SK-N-SH (cell line): ENCODE data around the gene SCO2. TPM values are rescaled to one million over a fixed set of nuclear protein-coding genes. Genes with fewer than 3 reads are reported as not detected.

Experiments used
- CTCF ChIA-PET: fragments of 300-600, 350-600 bp; formaldehyde crosslinking; extraction: SDS; loops from one replicate; lab custom pipeline; 2021; lab: Yijun Ruan, JAX
- POLR2A ChIA-PET: fragments of 350-600 bp; sonication (Branson Sonifier 250); formaldehyde crosslinking; extraction: SDS; loops from one replicate; lab custom pipeline; 2020; ENCODE audit warnings: antibody characterized with exemption, inconsistent platforms; lab: Yijun Ruan, JAX
- DNase-seq: peaks from one replicate; pipeline ENCODE4 v3.0.0; 2012
- H2AFZ ChIP-seq: fragments of 200-600 bp; sonication (generic); 2 replicates; pipeline ENCODE4 v1.8.1; 2016; ENCODE audit warnings: antibody characterized with exemption, mild to moderate bottlenecking, low read depth
- H3F3A ChIP-seq: fragments of 200-600 bp; sonication (generic); replicated peaks from 2 replicates; pipeline ENCODE3; 2016; ENCODE audit warnings: antibody characterized with exemption, mild to moderate bottlenecking; ENCODE audit not compliant: insufficient read depth
- H3K27ac ChIP-seq, 2 experiments: fragments of 200-500 bp in 1 of 2; fragments of 200-600 bp in 1 of 2; sonication (Bioruptor generic) in 1 of 2; sonication (generic), shearing (Covaris generic) in 1 of 2; 2 replicates each; pipeline versions ENCODE4 v1.5.1 to v1.6.1; 2014 to 2016; ENCODE audit warnings: low read depth in 2 of 2, inconsistent platforms in 1 of 2, low read length in 1 of 2, mild to moderate bottlenecking in 1 of 2, mixed read lengths in 1 of 2
- H3K27me3 ChIP-seq: fragments of 200-600 bp; sonication (generic), shearing (Covaris generic); 2 replicates; pipeline ENCODE4 v1.6.1; 2016; ENCODE audit warnings: mixed run types; ENCODE audit not compliant: insufficient read depth
- H3K36me3 ChIP-seq, 2 experiments: fragments of 200-500 bp in 1 of 2; fragments of 200-600 bp in 1 of 2; sonication (Bioruptor generic) in 1 of 2; sonication (generic) in 1 of 2; replicated peaks in 1 of 2; 2 replicates each; pipeline versions ENCODE3 to v1.5.1; 2014 to 2016; ENCODE audit warnings: low read length in 1 of 2, mild to moderate bottlenecking in 1 of 2; ENCODE audit not compliant: insufficient read depth in 2 of 2, control insufficient read depth in 1 of 2
- H3K4me1 ChIP-seq, 2 experiments: fragments of 200-500 bp in 1 of 2; fragments of 200-600 bp in 1 of 2; sonication (Bioruptor generic) in 1 of 2; sonication (generic), shearing (Covaris generic) in 1 of 2; 2 replicates each; pipeline versions ENCODE4 v1.5.1 to v1.6.1; 2014 to 2016; ENCODE audit warnings: low read depth in 1 of 2, low read length in 1 of 2, mixed run types in 1 of 2; ENCODE audit not compliant: insufficient read depth in 2 of 2, control insufficient read depth in 1 of 2
- H3K4me2 ChIP-seq: fragments of 200-600 bp; sonication (generic), shearing (Covaris generic); 2 replicates; pipeline ENCODE4 v1.6.1; 2017; ENCODE audit warnings: mixed run types
- H3K4me3 ChIP-seq, 2 experiments: fragments of 200-500 bp in 1 of 2; fragments of 200-600 bp in 1 of 2; sonication (Bioruptor generic) in 1 of 2; sonication (generic), shearing (Covaris generic) in 1 of 2; 2 replicates each; pipeline versions ENCODE4 v1.5.1 to v1.8.1; 2014 to 2016; ENCODE audit warnings: low read depth in 2 of 2, inconsistent platforms in 1 of 2, low read length in 1 of 2, mild to moderate bottlenecking in 1 of 2, mixed read lengths in 1 of 2, moderate library complexity in 1 of 2
- H3K79me2 ChIP-seq: fragments of 200-600 bp; sonication (generic); 2 replicates; pipeline ENCODE4 v1.8.1; 2017; ENCODE audit warnings: mild to moderate bottlenecking; ENCODE audit not compliant: insufficient read depth
- H3K9ac ChIP-seq: fragments of 200-600 bp; sonication (generic); 2 replicates; pipeline ENCODE4 v1.6.1; 2017; ENCODE audit warnings: mixed run types
- H3K9me2 ChIP-seq: fragments of 200-600 bp; sonication (generic); 2 replicates; pipeline ENCODE4 v1.6.1; 2017; ENCODE audit warnings: mixed run types
- H3K9me3 ChIP-seq: fragments of 200-600 bp; sonication (generic); 2 replicates; pipeline ENCODE4 v1.6.1; 2017; ENCODE audit warnings: mixed run types, mild to moderate bottlenecking, moderate library complexity
- H4K20me1 ChIP-seq: fragments of 200-600 bp; sonication (generic); 2 replicates; pipeline ENCODE4 v1.6.1; 2017; ENCODE audit warnings: mild to moderate bottlenecking, mixed run types; ENCODE audit not compliant: insufficient read depth
- FOSL2 ChIP-seq: IDR thresholded peaks from 2 replicates; pipeline ENCODE4 v1.4.0; 2012; ENCODE audit warnings: low read depth, mild to moderate bottlenecking, moderate library complexity, borderline replicate concordance
- FOXM1 ChIP-seq: IDR thresholded peaks from 2 replicates; pipeline ENCODE4 v1.4.0; 2012; ENCODE audit warnings: low read depth, mild to moderate bottlenecking
- GABPA ChIP-seq: IDR thresholded peaks from 2 replicates; pipeline ENCODE4 v1.4.0; 2012; ENCODE audit warnings: low read depth, mild to moderate bottlenecking
- GATA2 ChIP-seq: sonication (generic); formaldehyde crosslinking; IDR thresholded peaks from 2 replicates; pipeline ENCODE4 v1.5.0; 2020; ENCODE audit warnings: mild to moderate bottlenecking, missing genetic modification reagents
- JUND ChIP-seq: IDR thresholded peaks from 2 replicates; pipeline ENCODE4 v1.4.0; 2012
- MXI1 ChIP-seq: IDR thresholded peaks from 2 replicates; pipeline ENCODE4 v1.6.1; 2012; ENCODE audit warnings: mild to moderate bottlenecking, low read depth, low read length, improper control_type of control experiment
- NRF1 ChIP-seq: IDR thresholded peaks from 2 replicates; pipeline ENCODE4 v1.6.1; 2012; ENCODE audit warnings: low read depth, mild to moderate bottlenecking, low read length
- PBX3 ChIP-seq: IDR thresholded peaks from 2 replicates; pipeline ENCODE4; 2012
- RAD21 ChIP-seq: IDR thresholded peaks from 2 replicates; pipeline ENCODE4 v1.6.1; 2012; ENCODE audit warnings: mild to moderate bottlenecking, low read length
- REST ChIP-seq: IDR thresholded peaks from 2 replicates; pipeline ENCODE4 v1.6.1; 2012; ENCODE audit warnings: mild to moderate bottlenecking, low read depth, low read length, moderate library complexity
- SMC3 ChIP-seq: IDR thresholded peaks from 2 replicates; pipeline ENCODE4 v1.6.1; 2012; ENCODE audit warnings: low read depth, low read length, improper control_type of control experiment
- TAF1 ChIP-seq: IDR thresholded peaks from 2 replicates; pipeline ENCODE4 v1.6.1; 2012; ENCODE audit warnings: low read depth, mild to moderate bottlenecking, low read length, moderate library complexity, borderline replicate concordance
- TEAD4 ChIP-seq: IDR thresholded peaks from 2 replicates; pipeline ENCODE4 v1.4.0; 2012; ENCODE audit warnings: mild to moderate bottlenecking, borderline replicate concordance; ENCODE audit not compliant: insufficient read depth
- USF1 ChIP-seq: IDR thresholded peaks from 2 replicates; pipeline ENCODE4 v1.4.0; 2012; ENCODE audit warnings: low read depth, borderline replicate concordance
- ZBTB33 ChIP-seq: IDR thresholded peaks from 2 replicates; pipeline ENCODE4 v1.4.0; 2012; ENCODE audit warnings: low read depth, borderline replicate concordance
- WGBS: methylation state at CpG from one replicate; pipeline ENCODE4 v1.1.6; 2017; ENCODE audit warnings: low lambda C conversion rate; 5-methylcytosine and 5-hydroxymethylcytosine counted together
- polyA plus RNA-seq, 3 experiments: library from polyadenylated mRNA; depleted of rRNA; stranded (reverse); fragments of >200 nt; gene quantifications; 2 replicates each; pipeline ENCODE4 v1.2.3, GENCODE V29; 2012
- TF ChIP-seq, protein P1 (sequence below): IDR thresholded peaks from 2 replicates; pipeline ENCODE4 v1.4.0; 2012; ENCODE audit warnings: low read depth
- TF ChIP-seq, protein P2 (sequence below): fragments of 150-350 bp; IDR thresholded peaks from 2 replicates; pipeline ENCODE4 v1.6.1; 2017; ENCODE audit warnings: antibody characterized with exemption, low read length, low read depth, borderline replicate concordance

Gene SCO2
- polyA plus RNA-seq, 1 of the 3 experiments (the other 2 are of a cell fraction): 4.0 TPM

GRCh38 chr22:50517495-50518260 lies 7.7 kb downstream of the SCO2 start:
- CTCF ChIA-PET: interaction anchor here (1.1 to 3.4 kb wide), 2 partner anchors 8 to 60 kb away, joined by 3 to 18 read pairs; partner anchors contain the start of genes CPT1B and SCO2
- peak; percentile 14 for DNase-seq
- H3K9me2 ChIP-seq: no peaks in the 10 kb centered on the region
- no peak overlapping the region for H3K9ac ChIP-seq
- whole genome bisulfite sequencing: 90% methylated on average over 18 of the region's 20 CpGs
- H4K20me1 ChIP-seq: 0 out of 2 replicates have a peak, but pooled peaks cover 2% of the 10 kb centered on the region
- H3K27me3 ChIP-seq: no peaks in the 10 kb centered on the region
- peaks cover 44% of the 10 kb centered on the region for H3K79me2 ChIP-seq
- no peak overlapping the region for H3K27ac ChIP-seq
- no peaks in the 10 kb centered on the region for H3K9me3 ChIP-seq
- no peak overlapping the region for H3K4me3 ChIP-seq
- peaks cover 7 to 41% of the 10 kb centered on the region in 2 experiments for H3K36me3 ChIP-seq
- H3F3A ChIP-seq: no peaks in the 10 kb centered on the region
- TF ChIP-seq USF1 (no peak), REST (no peak), FOXM1 (no peak), SMC3 (no peak), GATA2 (CRISPR knock-in tag) (no peak), MXI1 (no peak), NRF1 (no peak), RAD21 (no peak), TAF1 (no peak), GABPA (no peak), PBX3 (no peak), JUND (no peak), FOSL2 (no peak), ZBTB33 (no peak), TEAD4 (no peak)
- TF ChIP-seq, protein P1, sequence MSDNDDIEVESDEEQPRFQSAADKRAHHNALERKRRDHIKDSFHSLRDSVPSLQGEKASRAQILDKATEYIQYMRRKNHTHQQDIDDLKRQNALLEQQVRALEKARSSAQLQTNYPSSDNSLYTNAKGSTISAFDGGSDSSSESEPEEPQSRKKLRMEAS: no peak
- TF ChIP-seq, protein P2, sequence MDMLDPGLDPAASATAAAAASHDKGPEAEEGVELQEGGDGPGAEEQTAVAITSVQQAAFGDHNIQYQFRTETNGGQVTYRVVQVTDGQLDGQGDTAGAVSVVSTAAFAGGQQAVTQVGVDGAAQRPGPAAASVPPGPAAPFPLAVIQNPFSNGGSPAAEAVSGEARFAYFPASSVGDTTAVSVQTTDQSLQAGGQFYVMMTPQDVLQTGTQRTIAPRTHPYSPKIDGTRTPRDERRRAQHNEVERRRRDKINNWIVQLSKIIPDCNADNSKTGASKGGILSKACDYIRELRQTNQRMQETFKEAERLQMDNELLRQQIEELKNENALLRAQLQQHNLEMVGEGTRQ: no peak
- POLR2A ChIA-PET: no interaction called here
- H3K4me2 ChIP-seq: no peak overlapping the region
- H2AFZ ChIP-seq: no peak overlapping the region
- H3K4me1 ChIP-seq: no peaks in the 10 kb centered on the region
